Measurements from ENCODE around the gene DOCK8.
"Not testable (repeated sequence)": the region's sequence is repeated elsewhere in the genome, so short reads cannot be mapped to it uniquely, and the experiment has no call there.

Gene DOCK8

DNA sequence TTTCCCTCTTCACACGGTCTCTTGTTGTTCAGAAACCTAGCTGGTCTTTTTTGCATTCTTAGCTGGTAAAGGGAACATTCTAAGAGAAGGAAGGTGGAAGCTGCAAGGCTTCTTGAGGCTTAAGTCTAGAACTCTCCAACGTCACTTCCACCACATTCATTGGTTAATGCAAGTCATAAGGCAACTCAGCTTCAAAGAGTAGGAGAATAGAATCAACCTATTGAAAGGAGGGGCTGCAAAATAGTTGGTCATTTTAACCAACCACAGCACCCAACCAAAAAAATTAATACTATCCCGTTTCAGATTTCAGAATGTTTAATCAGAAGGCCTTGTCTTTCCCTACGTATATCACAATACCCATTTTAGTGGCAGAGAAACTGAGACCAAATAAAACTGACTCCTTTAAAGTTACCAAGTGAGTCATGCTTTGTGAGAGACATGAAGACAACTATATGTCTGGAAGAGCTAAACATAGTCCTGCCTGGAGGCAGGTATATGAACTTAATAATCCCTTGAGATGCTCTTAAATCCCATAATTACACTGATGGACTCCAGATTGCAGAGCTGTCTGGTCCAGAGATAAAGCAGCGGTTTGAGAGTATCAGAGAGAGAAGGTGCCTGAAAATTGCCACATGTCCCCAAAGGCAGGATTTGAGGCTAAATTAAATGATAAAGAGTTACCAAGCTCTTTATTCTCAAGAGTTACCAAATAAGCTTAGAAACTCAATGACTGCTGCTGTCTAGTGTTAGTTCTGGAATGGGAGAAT lies 14.4 kb downstream of the DOCK8 start:
- no peak for DNase-seq (ENCODE audit: low read depth)
- H3K4me3 ChIP-seq (ENCODE audit: low read length), result no peak overlapping the region
- H3K27me3 ChIP-seq (replicated peaks; ENCODE audit: control insufficient read depth, insufficient read depth, low read length), result no peaks in the 10 kb centered on the region

DNA sequence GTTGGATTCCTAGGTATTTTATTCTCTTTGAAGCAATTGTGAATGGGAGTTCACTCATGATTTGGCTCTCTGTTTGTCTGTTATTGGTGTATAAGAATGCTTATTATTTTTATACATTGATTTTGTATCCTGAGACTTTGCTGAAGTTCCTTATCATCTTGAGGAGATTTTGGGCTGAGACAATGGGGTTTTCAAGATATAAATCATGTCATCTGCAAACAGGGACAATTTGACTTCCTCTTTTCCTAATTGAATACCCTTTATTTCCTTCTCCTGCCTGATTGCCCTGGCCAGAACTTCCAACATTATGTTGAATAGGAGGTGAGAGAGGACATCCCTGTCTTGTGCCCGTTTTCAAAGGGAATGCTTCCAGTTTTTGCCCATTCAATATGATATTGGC lies 17.0 kb downstream of the DOCK8 start:
- H3K9ac ChIP-seq (ENCODE audit: low read length); H3K4me3 ChIP-seq (ENCODE audit: low read length); H3K4me1 ChIP-seq (ENCODE audit: control insufficient read depth, insufficient read depth, low read length); H3K36me3 ChIP-seq (ENCODE audit: control insufficient read depth, insufficient read depth, low read length, severe bottlenecking); DNase-seq (ENCODE audit: low read depth); H3K27me3 ChIP-seq (replicated peaks; ENCODE audit: control insufficient read depth, insufficient read depth, low read length); H3K9me3 ChIP-seq (ENCODE audit: control insufficient read depth, low read length): not testable (repeated sequence)

More for the DNA sequence above, 14.4 kb downstream of the DOCK8 start:
- no peak overlapping the region for H3K9ac ChIP-seq (ENCODE audit: low read length)
- peaks cover 6% of the 10 kb centered on the region for H3K9me3 ChIP-seq (ENCODE audit: control insufficient read depth, low read length)
- no peaks in the 10 kb centered on the region for H3K36me3 ChIP-seq (ENCODE audit: control insufficient read depth, insufficient read depth, low read length, severe bottlenecking)
- H3K4me1 ChIP-seq (ENCODE audit: control insufficient read depth, insufficient read depth, low read length), result no peaks in the 10 kb centered on the region

DNA sequence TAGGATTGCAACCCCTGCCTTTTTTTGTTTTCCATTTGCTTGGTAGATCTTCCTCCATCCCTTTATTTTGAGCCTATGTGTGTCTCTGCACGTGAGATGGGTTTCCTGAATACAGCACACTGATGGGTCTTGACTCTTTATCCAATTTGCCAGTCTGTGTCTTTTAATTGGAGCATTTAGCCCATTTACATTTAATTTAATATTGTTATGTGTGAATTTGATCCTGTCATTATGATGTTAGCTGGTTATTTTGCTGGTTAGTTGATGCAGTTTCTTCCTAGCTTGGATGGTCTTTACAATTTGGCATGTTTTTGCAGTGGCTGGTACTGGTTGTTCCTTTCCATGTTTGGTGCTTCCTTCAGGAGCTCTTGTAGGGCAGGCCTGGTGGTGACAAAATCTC lies 19.0 kb downstream of the DOCK8 start:
- not testable (repeated sequence) for H3K4me3 ChIP-seq (ENCODE audit: low read length); DNase-seq (ENCODE audit: low read depth); H3K9me3 ChIP-seq (ENCODE audit: control insufficient read depth, low read length); H3K36me3 ChIP-seq (ENCODE audit: control insufficient read depth, insufficient read depth, low read length, severe bottlenecking); H3K4me1 ChIP-seq (ENCODE audit: control insufficient read depth, insufficient read depth, low read length); H3K9ac ChIP-seq (ENCODE audit: low read length); H3K27me3 ChIP-seq (replicated peaks; ENCODE audit: control insufficient read depth, insufficient read depth, low read length)

DNA sequence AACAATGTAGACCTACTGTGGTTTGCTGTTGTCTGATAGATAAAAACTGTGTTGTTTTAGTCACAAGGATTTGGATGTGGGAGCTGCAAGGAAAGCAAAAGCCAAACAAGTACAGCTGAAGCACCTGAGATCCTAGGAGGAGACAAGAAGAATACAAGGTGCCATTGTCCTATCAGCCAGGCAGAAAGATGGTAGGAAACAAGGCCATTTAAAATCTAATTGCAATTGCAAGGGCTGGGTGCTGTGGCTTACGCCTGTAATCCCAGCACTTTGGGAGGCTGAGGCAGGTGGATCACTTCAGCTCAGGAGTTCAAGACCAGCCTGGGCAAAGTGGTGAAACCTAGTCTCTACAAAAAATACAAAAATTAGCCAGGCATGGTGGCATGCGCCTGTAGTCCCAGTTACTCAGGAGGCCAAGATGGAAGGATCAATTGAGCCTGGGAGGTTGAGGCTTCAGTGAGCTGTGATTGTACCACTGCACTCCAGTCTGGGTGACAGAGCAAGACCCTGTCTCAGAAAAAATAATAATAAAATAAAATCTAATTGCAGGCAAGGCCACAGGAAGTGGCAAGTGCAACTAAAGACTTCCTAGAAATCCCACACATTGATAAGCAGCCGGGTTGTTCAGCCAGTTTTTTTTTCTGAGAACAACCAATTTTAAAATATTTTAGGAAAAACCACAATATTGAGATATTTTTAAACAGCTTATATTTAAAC lies 22.6 kb downstream of the DOCK8 start:
- no peaks in the 10 kb centered on the region for H3K27me3 ChIP-seq (replicated peaks; ENCODE audit: control insufficient read depth, insufficient read depth, low read length)
- no peak overlapping the region for H3K4me3 ChIP-seq (ENCODE audit: low read length)
- DNase-seq (ENCODE audit: low read depth), result no peak

DNA sequence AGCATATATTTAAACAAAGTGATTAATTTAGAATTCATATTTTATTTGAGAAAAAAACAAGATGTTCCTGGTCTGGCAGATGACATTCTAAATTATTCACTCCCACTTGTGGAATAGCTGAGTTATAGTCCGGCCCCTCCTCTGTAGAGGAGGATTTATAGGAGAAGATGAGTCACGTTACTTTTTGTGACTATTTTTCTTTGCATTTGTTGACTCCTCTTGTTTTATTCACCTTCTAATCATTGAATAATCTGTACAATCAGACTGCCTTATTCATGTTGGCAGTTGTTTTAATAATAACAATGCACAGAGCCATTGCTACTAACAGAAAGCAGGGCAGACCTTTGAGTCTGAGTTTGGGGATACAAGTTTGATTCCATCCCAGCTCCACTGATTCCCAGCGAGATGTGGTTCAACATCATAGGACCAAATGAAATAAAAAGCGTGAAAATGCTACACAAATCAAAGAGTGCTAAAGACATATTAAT lies 23.2 kb downstream of the DOCK8 start:
- Histone ChIP-seq H3K36me3 (ENCODE audit: control insufficient read depth, insufficient read depth, low read length, severe bottlenecking) (no peaks in the 10 kb centered on the region), H3K27me3 (replicated peaks; ENCODE audit: control insufficient read depth, insufficient read depth, low read length) (no peaks in the 10 kb centered on the region), H3K4me1 (ENCODE audit: control insufficient read depth, insufficient read depth, low read length) (no peaks in the 10 kb centered on the region), H3K4me3 (ENCODE audit: low read length) (no peak overlapping the region), H3K9ac (ENCODE audit: low read length) (no peak overlapping the region), H3K9me3 (ENCODE audit: control insufficient read depth, low read length) (peaks cover 3% of the 10 kb centered on the region)
- DNase-seq (ENCODE audit: low read depth), result no peak

More for the DNA sequence above, 22.6 kb downstream of the DOCK8 start:
- Histone ChIP-seq H3K9me3 (ENCODE audit: control insufficient read depth, low read length) (peaks cover 3% of the 10 kb centered on the region), H3K9ac (ENCODE audit: low read length) (no peak overlapping the region), H3K36me3 (ENCODE audit: control insufficient read depth, insufficient read depth, low read length, severe bottlenecking) (no peaks in the 10 kb centered on the region), H3K4me1 (ENCODE audit: control insufficient read depth, insufficient read depth, low read length) (no peaks in the 10 kb centered on the region)

DNA sequence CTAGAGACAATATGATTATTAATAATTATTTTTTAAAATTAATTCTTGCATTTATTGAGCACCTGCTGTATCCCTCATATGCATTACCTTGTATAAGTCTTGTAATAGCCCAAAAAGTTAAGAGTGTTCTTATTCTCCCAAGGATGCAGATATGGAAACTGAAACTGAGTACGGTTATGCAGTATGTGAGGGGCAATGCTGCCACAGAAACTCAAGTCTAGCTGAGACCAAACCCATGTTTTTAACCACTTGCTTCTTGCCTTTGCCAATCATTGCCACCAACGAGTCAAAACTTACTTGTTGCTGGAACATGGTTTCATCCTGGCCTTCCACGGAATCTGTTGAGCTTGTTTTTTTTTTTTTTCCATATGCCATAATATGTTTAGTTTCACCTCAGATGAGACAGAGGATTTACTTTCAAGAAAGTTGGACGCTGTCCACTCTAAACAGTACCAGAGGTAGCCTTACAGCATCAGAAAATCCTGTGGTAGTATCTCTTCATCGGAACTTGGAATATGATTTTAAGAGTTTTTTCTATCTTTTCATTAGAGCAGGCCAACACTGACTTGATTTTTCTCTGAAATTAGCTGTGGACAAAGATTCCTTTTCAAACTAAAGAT lies 27.9 kb downstream of the DOCK8 start:
- H3K4me3 ChIP-seq (ENCODE audit: low read length), result no peak overlapping the region

DNA sequence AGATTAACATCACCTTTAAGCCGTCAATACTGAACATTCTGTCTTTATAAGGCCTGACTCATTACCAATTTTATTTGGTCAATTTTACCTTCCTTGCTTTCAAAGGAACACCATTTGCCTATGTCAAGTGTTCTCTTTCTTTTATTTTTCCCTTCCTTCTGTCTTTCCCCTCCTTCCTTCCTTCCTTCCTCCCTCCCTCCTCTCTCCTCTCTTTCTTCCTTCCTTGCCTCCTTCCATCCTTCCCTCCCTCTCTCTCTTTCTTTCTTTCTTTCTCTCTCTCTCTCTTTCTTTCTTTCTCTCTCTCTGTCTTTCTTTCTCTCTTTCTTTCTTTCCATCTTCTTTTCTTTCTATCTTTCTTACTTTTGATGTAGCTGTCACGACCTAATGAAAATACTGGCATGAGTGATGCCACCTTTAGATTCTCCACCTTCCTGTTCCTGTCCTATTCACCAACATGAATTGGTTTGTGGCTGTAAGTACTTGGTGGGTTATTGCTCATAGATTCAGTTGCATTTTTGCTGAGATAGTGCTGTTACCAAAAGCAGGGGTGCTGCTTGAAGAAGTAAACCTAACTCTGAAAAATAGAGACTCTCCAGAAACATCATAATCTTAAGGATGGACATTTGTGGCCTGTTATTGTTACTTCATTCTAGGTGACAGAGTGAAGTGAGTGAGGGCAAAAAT lies 33.8 kb downstream of the DOCK8 start:
- Histone ChIP-seq H3K27me3 (replicated peaks; ENCODE audit: control insufficient read depth, insufficient read depth, low read length) (no peaks in the 10 kb centered on the region), H3K9me3 (ENCODE audit: control insufficient read depth, low read length) (no peaks in the 10 kb centered on the region), H3K4me3 (ENCODE audit: low read length) (no peak overlapping the region), H3K4me1 (ENCODE audit: control insufficient read depth, insufficient read depth, low read length) (no peaks in the 10 kb centered on the region), H3K9ac (ENCODE audit: low read length) (no peak overlapping the region), H3K36me3 (ENCODE audit: control insufficient read depth, insufficient read depth, low read length, severe bottlenecking) (no peaks in the 10 kb centered on the region)
- no peak for DNase-seq (ENCODE audit: low read depth)

More for the DNA sequence above, 27.9 kb downstream of the DOCK8 start:
- H3K36me3 ChIP-seq (ENCODE audit: control insufficient read depth, insufficient read depth, low read length, severe bottlenecking), result no peaks in the 10 kb centered on the region
- H3K9ac ChIP-seq (ENCODE audit: low read length), result no peak overlapping the region
- H3K27me3 ChIP-seq (replicated peaks; ENCODE audit: control insufficient read depth, insufficient read depth, low read length), result no peaks in the 10 kb centered on the region
- DNase-seq (ENCODE audit: low read depth), result no peak
- no peaks in the 10 kb centered on the region for H3K4me1 ChIP-seq (ENCODE audit: control insufficient read depth, insufficient read depth, low read length)
- H3K9me3 ChIP-seq (ENCODE audit: control insufficient read depth, low read length), result no peaks in the 10 kb centered on the region

DNA sequence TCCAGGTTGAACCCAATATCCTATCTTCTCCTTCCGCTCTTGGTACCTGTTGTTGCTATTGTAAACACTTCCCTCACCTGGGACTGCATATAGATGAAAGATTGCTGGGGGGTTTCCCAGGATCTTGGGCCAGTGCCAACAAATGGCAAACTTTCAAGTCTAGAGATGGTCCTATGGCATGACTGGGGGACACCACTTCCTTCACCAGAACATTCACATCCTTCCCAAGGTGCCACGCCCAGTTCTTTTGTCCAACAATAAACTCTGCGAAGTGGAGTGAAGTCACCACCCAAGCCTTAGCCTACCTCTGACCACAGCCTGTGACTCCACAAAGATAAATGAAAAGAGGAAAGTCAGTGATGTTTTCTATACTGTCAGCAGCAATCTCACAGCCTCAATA lies 34.4 kb downstream of the DOCK8 start:
- no peak for DNase-seq (ENCODE audit: low read depth)
- Histone ChIP-seq H3K9me3 (ENCODE audit: control insufficient read depth, low read length) (no peaks in the 10 kb centered on the region), H3K27me3 (replicated peaks; ENCODE audit: control insufficient read depth, insufficient read depth, low read length) (no peaks in the 10 kb centered on the region), H3K36me3 (ENCODE audit: control insufficient read depth, insufficient read depth, low read length, severe bottlenecking) (no peaks in the 10 kb centered on the region), H3K4me3 (ENCODE audit: low read length) (no peak overlapping the region), H3K4me1 (ENCODE audit: control insufficient read depth, insufficient read depth, low read length) (no peaks in the 10 kb centered on the region), H3K9ac (ENCODE audit: low read length) (no peak overlapping the region)

DNA sequence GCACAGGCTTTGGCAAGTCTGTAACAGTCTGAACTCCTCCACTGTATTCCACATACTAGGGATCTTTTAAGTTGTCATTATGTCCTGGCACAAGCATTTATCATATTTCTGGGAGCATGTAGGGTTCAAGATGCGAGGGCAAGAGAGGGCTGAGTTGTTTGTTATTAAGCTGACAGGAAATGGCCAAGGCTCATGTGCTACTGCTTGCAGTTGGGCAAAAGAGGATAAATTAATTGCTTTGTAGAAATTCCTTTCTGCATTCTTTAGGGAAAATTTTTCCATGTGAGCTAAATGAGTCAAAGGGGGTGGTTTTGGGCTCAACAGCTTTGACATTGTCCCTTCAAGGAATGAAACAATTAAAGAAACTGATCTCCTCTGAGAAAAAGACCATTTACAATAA lies 35.4 kb downstream of the DOCK8 start:
- Histone ChIP-seq H3K9me3 (ENCODE audit: control insufficient read depth, low read length) (no peaks in the 10 kb centered on the region), H3K27me3 (replicated peaks; ENCODE audit: control insufficient read depth, insufficient read depth, low read length) (no peaks in the 10 kb centered on the region), H3K36me3 (ENCODE audit: control insufficient read depth, insufficient read depth, low read length, severe bottlenecking) (no peaks in the 10 kb centered on the region), H3K4me3 (ENCODE audit: low read length) (no peak overlapping the region), H3K9ac (ENCODE audit: low read length) (no peak overlapping the region), H3K4me1 (ENCODE audit: control insufficient read depth, insufficient read depth, low read length) (no peaks in the 10 kb centered on the region)
- no peak for DNase-seq (ENCODE audit: low read depth)

DNA sequence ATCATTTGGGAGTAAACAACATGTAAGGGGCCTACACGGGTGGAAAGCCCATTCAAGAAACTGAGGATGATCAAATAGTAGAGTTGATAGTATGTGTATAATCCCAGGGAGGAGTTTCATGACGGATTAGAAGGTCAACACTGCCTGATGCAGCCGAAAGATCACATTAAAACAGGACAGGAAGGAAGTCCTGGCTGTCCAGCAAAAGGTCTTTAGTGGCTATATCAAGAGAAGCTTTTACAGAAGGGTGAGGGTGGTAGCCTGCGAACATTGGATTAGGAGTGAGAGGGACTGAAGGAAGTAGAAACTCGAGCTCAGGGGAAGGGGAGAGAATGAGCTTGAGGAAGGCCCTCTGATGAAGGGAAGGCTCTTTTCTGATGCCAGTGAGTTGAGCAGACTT lies 36.0 kb downstream of the DOCK8 start:
- no peak for DNase-seq (ENCODE audit: low read depth)
- Histone ChIP-seq H3K4me1 (ENCODE audit: control insufficient read depth, insufficient read depth, low read length) (no peaks in the 10 kb centered on the region), H3K27me3 (replicated peaks; ENCODE audit: control insufficient read depth, insufficient read depth, low read length) (no peaks in the 10 kb centered on the region), H3K9ac (ENCODE audit: low read length) (no peak overlapping the region), H3K4me3 (ENCODE audit: low read length) (no peak overlapping the region), H3K9me3 (ENCODE audit: control insufficient read depth, low read length) (no peaks in the 10 kb centered on the region), H3K36me3 (ENCODE audit: control insufficient read depth, insufficient read depth, low read length, severe bottlenecking) (no peaks in the 10 kb centered on the region)

DNA sequence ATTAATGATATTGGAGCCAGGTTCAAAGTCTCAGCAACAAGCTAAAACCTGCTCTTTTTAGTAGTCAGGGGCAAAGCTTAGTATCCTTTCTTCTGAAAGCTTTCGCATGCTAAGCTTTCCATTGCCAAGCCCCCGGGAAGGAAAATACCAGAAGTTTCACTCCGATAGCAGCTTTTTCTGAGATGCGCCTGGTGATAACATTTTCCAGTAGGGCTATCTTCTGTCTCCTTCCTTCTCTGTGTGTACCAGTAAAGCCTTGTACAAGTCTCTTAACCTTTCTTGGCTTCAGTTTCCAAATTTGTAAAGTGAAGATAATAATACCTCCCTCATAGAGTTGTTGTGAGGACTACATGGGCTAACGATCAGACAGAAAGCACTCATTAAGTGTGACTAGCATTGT lies 36.7 kb downstream of the DOCK8 start:
- Histone ChIP-seq H3K4me3 (ENCODE audit: low read length) (no peak overlapping the region), H3K9ac (ENCODE audit: low read length) (no peak overlapping the region), H3K27me3 (replicated peaks; ENCODE audit: control insufficient read depth, insufficient read depth, low read length) (no peaks in the 10 kb centered on the region), H3K9me3 (ENCODE audit: control insufficient read depth, low read length) (no peaks in the 10 kb centered on the region), H3K36me3 (ENCODE audit: control insufficient read depth, insufficient read depth, low read length, severe bottlenecking) (no peaks in the 10 kb centered on the region), H3K4me1 (ENCODE audit: control insufficient read depth, insufficient read depth, low read length) (no peaks in the 10 kb centered on the region)
- no peak for DNase-seq (ENCODE audit: low read depth)
